H1 (cell line): ENCODE data around the gene SYNJ2.

Experiments
- CEBPB ChIP-seq: IDR thresholded peaks from 2 replicates; pipeline ENCODE4 v1.6.1; 2012; ENCODE audit warnings: low read depth, low read length
- CTCF ChIP-seq, 3 experiments: IDR thresholded peaks; 1 replicate in 2 of 3; 2 replicates in 1 of 3; pipeline versions ENCODE4 v1.5.1 to v1.6.1; 2011; ENCODE audit warnings: low read length in 3 of 3, mild to moderate bottlenecking in 3 of 3, inconsistent platforms in 2 of 3, low read depth in 1 of 3, moderate library complexity in 1 of 3; ENCODE audit not compliant: insufficient read depth in 1 of 3; ENCODE audit errors: control extremely low read depth in 1 of 3
- EZH2 ChIP-seq: fragments of 200-600 bp; sonication (generic); IDR thresholded peaks from 2 replicates; pipeline ENCODE4 v1.7.1; 2012; ENCODE audit warnings: low read depth, mild to moderate bottlenecking, moderate library complexity, low read length, inconsistent platforms; ENCODE audit not compliant: severe bottlenecking
- POLR2A ChIP-seq, 2 experiments: IDR thresholded peaks; 1 replicate in 1 of 2; 2 replicates in 1 of 2; pipeline ENCODE4 v1.6.1; 2011; ENCODE audit warnings: low read depth in 2 of 2, low read length in 2 of 2, mild to moderate bottlenecking in 2 of 2; ENCODE audit errors: control extremely low read depth in 1 of 2
- POLR2AphosphoS5 ChIP-seq: IDR thresholded peaks from 2 replicates; pipeline ENCODE4 v1.6.1; 2011; ENCODE audit warnings: low read depth, low read length
- RFX5 ChIP-seq: IDR thresholded peaks from 2 replicates; pipeline ENCODE4 v1.6.1; 2011; ENCODE audit warnings: low read depth, low read length, improper control_type of control experiment, borderline replicate concordance
- SIN3A ChIP-seq, 2 experiments: IDR thresholded peaks in 1 of 2; conservative IDR thresholded peaks in 1 of 2; 2 replicates each; pipeline ENCODE4 v1.6.1; 2011 to 2012; ENCODE audit warnings: low read length in 2 of 2, improper control_type of control experiment in 1 of 2, low read depth in 1 of 2, mild to moderate bottlenecking in 1 of 2

GRCh38 chr6:157997893-157998608, 16.4 kb downstream of the SYNJ2 start:
- no peak for TF ChIP-seq EZH2
- TF ChIP-seq POLR2AphosphoS5, result no peak
- no peak for TF ChIP-seq CEBPB
- no peak for TF ChIP-seq RFX5
- no peak for TF ChIP-seq CTCF (IDR thresholded peaks at IDR 0.05; ENCODE audit: control extremely low read depth in 1 of 3, insufficient read depth in 1 of 3, low read depth in 1 of 3, low read length in 3 of 3)
- no peak for TF ChIP-seq SIN3A (conservative IDR thresholded peaks at IDR 0.05 in 1 of 2, IDR thresholded peaks at IDR 0.05 in 1 of 2; ENCODE audit: low read depth in 1 of 2, low read length in 2 of 2)
- TF ChIP-seq POLR2A (IDR thresholded peaks at IDR 0.05; ENCODE audit: control extremely low read depth in 1 of 2, low read depth in 2 of 2, low read length in 2 of 2), result no peak
